HEK293T (cell line): ENCODE measurements around the gene PPFIA3.
A peak's percentile ranks its signal among the peaks of the same experiment; 100 is the strongest.

Experiments
- ARNT ChIP-seq: fragments of 450-650 bp; IDR thresholded peaks from 2 replicates; pipeline ENCODE4 v1.6.1; 2017; ENCODE audit warnings: mild to moderate bottlenecking
- BHLHE40 ChIP-seq: fragments of 450-650 bp; IDR thresholded peaks from 2 replicates; pipeline ENCODE4 v1.6.1; 2016; ENCODE audit warnings: mild to moderate bottlenecking, moderate library complexity, borderline replicate concordance
- CTBP1 ChIP-seq: fragments of 450-650 bp; IDR thresholded peaks from 2 replicates; pipeline ENCODE4 v1.6.1; 2016; ENCODE audit warnings: borderline replicate concordance
- FOXA1 ChIP-seq: fragments of 450-650 bp; IDR thresholded peaks from 2 replicates; pipeline ENCODE4 v1.6.1; 2016; ENCODE audit warnings: mild to moderate bottlenecking
- FOXK2 ChIP-seq: fragments of 450-650 bp; IDR thresholded peaks from 2 replicates; pipeline ENCODE4 v1.6.1; 2016; ENCODE audit warnings: mild to moderate bottlenecking
- FOXM1 ChIP-seq: fragments of 450-650 bp; IDR thresholded peaks from 2 replicates; pipeline ENCODE4 v1.6.1; 2017; ENCODE audit warnings: mild to moderate bottlenecking, borderline replicate concordance
- L3MBTL2 ChIP-seq: fragments of 450-650 bp; conservative IDR thresholded peaks from 2 replicates; pipeline ENCODE4 v1.6.1; 2016; ENCODE audit warnings: mild to moderate bottlenecking
- SP1 ChIP-seq: fragments of 450-650 bp; IDR thresholded peaks from 2 replicates; pipeline ENCODE4 v1.6.1; 2017
- SUZ12 ChIP-seq: fragments of 450-650 bp; IDR thresholded peaks from 2 replicates; pipeline ENCODE4 v1.6.1; 2016; ENCODE audit warnings: mild to moderate bottlenecking
- ZNF384 ChIP-seq: fragments of 450-650 bp; IDR thresholded peaks from 2 replicates; pipeline ENCODE4 v1.6.1; 2016
- TF ChIP-seq, protein P1 (sequence below): fragments of 450-650 bp; IDR thresholded peaks from 2 replicates; pipeline ENCODE4 v1.6.1; 2016

DNA sequence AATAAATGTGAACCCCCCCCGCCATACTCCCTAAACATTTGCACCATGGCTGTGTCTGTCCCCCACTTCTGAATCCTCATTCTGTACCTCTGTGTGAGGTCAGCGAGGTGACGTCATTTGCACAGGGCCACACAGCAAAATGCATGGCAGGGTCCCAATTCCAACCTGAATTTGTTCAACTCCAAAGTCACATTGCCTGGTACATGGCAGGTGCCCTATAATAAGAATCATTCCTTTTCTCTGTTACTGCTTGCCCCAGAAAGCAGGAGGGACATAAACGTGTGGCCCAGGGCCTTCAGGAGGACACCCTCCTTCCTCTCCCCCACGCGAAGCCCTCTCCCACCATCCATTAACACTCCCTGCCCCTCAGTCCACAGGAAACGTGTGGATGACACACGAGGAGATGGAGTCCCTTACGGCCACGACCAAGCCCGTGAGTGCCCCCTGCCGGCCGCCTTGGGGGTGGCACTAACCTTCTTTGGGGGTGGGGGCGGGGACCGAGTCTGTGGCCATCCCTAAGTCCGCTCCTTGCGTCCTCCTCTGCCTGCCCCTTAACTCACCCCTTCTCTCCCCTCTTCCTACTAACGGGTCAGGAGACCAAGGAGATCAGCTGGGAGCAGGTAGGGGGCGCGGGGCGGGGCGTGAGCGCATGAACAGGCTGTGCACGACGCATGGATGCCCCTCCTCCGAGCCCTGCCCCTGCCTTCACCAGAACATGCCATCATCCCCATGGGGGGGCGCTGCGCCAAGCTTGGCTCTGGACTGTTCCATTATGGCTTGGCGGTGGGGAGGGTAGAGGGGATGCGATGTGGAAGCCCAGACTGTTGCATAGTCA, 26.4 kb downstream of the PPFIA3 start:
- TF ChIP-seq SP1 (no peak), SUZ12 (no peak), CTBP1 (no peak), FOXM1 (no peak), ARNT (no peak), BHLHE40 (no peak; the same call in 1 of the 2 replicates), ZNF384 (no peak), L3MBTL2 (peak; percentile 49), FOXK2 (no peak), FOXA1 (no peak)
- TF ChIP-seq, protein P1, sequence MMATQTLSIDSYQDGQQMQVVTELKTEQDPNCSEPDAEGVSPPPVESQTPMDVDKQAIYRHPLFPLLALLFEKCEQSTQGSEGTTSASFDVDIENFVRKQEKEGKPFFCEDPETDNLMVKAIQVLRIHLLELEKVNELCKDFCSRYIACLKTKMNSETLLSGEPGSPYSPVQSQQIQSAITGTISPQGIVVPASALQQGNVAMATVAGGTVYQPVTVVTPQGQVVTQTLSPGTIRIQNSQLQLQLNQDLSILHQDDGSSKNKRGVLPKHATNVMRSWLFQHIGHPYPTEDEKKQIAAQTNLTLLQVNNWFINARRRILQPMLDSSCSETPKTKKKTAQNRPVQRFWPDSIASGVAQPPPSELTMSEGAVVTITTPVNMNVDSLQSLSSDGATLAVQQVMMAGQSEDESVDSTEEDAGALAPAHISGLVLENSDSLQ = no peak
